ENCODE data around the gene PDIA6.
"Not testable (repeated sequence)": the region's sequence is repeated elsewhere in the genome, so short reads cannot be mapped to it uniquely, and the experiment has no call there.

Gene PDIA6

GRCh38 chr2:10806543-10806942 is 6.0 kb downstream of the PDIA6 start:
- no peak for DNase-seq

GRCh38 chr2:10805990-10806389 is 6.6 kb downstream of the PDIA6 start:
- not testable (repeated sequence) for DNase-seq

- no peak for DNase-seq
These were observed 9.9 kb downstream of the PDIA6 start for GRCh38 chr2:10802657-10803056.

- no peak for DNase-seq
These were observed 12.4 kb downstream of the PDIA6 start for GRCh38 chr2:10800163-10800562.

- no peak for DNase-seq
These were observed 13.8 kb downstream of the PDIA6 start for GRCh38 chr2:10798783-10799182.

GRCh38 chr2:10796703-10797102 is 15.9 kb downstream of the PDIA6 start:
- no peak for DNase-seq

GRCh38 chr2:10795508-10796046 is 17.0 kb downstream of the PDIA6 start:
- DNase-seq, result no peak

GRCh38 chr2:10794876-10795275 is 17.7 kb downstream of the PDIA6 start:
- no peak for DNase-seq

GRCh38 chr2:10793816-10794215 is 18.8 kb downstream of the PDIA6 start:
- DNase-seq, result no peak

GRCh38 chr2:10792660-10793400 is 19.8 kb downstream of the PDIA6 start:
- DNase-seq, result no peak

- no peak for DNase-seq
These were observed 20.5 kb downstream of the PDIA6 start for GRCh38 chr2:10792001-10792634.

GRCh38 chr2:10790228-10790973 is 22.2 kb downstream of the PDIA6 start:
- no peak for DNase-seq

GRCh38 chr2:10788855-10789254 is 23.7 kb downstream of the PDIA6 start:
- DNase-seq, result no peak

- no peak for DNase-seq
These were observed 25.2 kb downstream of the PDIA6 start for GRCh38 chr2:10787176-10787968.

- no peak for DNase-seq
These were observed 26.2 kb downstream of the PDIA6 start for GRCh38 chr2:10786240-10786982.

GRCh38 chr2:10785260-10785659 is 27.3 kb downstream of the PDIA6 start:
- DNase-seq, result no peak

GRCh38 chr2:10784719-10785118 is 27.9 kb downstream of the PDIA6 start:
- DNase-seq, result no peak

GRCh38 chr2:10783421-10783820 is 29.2 kb downstream of the PDIA6 start:
- no peak for DNase-seq

GRCh38 chr2:10781746-10782145 is 30.8 kb downstream of the PDIA6 start:
- no peak for DNase-seq

GRCh38 chr2:10780821-10781220 is 31.8 kb downstream of the PDIA6 start:
- DNase-seq, result not testable (repeated sequence)

- no peak for DNase-seq
These were observed 32.1 kb downstream of the PDIA6 start for GRCh38 chr2:10780491-10780820.

GRCh38 chr2:10779776-10780490 is 32.7 kb downstream of the PDIA6 start:
- DNase-seq, result no peak
